BE2C (cell line): ENCODE data around the gene CCNY.

ENCODE experiments used
- DNase-seq: peaks from one replicate; pipeline ENCODE4 v3.0.0-alpha.2; 2020
- H3K27me3 ChIP-seq: fragments of 250-450 bp; sonication (Bioruptor Pico); 2 replicates; pipeline ENCODE4 v1.5.1; 2020; ENCODE audit warnings: mild to moderate bottlenecking
- H3K36me3 ChIP-seq: fragments of 250-450 bp; sonication (Bioruptor Pico); 2 replicates; pipeline ENCODE4 v1.5.1; 2020; ENCODE audit warnings: mild to moderate bottlenecking
- H3K4me1 ChIP-seq: fragments of 250-450 bp; sonication (Bioruptor Pico); 2 replicates; pipeline ENCODE4 v1.5.1; 2020
- H3K4me3 ChIP-seq: 2 replicates; pipeline ENCODE4 v1.5.1; 2011; ENCODE audit warnings: low read depth, low read length
- H3K9me3 ChIP-seq: fragments of 250-450 bp; sonication (Bioruptor Pico); 2 replicates; pipeline ENCODE4 v1.5.1; 2020
- TF ChIP-seq, protein P1 (sequence below): IDR thresholded peaks from 2 replicates; pipeline ENCODE4 v1.5.1; 2012; ENCODE audit warnings: mild to moderate bottlenecking, low read depth, low read length

Gene CCNY

DNA sequence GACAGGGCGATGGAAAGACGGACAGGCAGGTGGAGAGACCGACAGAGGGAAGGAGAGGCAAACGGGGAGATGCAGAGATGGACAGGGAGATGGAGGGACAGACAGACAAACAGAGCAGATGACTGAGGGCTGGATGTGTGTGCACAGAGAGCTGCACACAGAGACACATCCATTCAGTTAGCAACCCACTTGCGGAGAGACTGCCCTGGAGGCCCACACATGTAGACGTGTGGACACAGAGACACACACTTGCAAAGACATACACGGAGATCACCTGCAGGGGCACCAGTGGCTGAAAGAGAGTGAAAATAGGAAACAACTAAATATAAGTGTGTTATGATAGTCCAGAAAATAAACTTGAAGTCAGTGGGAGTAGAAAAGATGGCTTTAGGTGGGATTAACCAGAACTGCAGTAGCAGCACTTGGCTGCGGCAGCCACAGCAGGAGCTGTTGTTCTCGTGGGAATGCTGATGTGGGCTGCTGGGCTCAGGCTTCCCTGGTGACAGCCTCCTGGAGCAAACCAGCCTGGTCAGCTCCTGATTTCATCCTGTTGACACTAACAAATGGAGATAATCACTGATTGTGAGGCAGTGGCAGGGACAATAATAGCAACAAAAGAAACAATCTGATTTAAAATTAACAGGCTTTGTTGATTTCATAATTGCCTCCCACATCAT is 134.1 kb downstream of the CCNY start:
- H3K36me3 ChIP-seq = no peaks in the 10 kb centered on the region
- H3K27me3 ChIP-seq = no peaks in the 10 kb centered on the region
- no peaks in the 10 kb centered on the region for H3K9me3 ChIP-seq
- DNase-seq = peak; percentile 38
- TF ChIP-seq, protein P1, sequence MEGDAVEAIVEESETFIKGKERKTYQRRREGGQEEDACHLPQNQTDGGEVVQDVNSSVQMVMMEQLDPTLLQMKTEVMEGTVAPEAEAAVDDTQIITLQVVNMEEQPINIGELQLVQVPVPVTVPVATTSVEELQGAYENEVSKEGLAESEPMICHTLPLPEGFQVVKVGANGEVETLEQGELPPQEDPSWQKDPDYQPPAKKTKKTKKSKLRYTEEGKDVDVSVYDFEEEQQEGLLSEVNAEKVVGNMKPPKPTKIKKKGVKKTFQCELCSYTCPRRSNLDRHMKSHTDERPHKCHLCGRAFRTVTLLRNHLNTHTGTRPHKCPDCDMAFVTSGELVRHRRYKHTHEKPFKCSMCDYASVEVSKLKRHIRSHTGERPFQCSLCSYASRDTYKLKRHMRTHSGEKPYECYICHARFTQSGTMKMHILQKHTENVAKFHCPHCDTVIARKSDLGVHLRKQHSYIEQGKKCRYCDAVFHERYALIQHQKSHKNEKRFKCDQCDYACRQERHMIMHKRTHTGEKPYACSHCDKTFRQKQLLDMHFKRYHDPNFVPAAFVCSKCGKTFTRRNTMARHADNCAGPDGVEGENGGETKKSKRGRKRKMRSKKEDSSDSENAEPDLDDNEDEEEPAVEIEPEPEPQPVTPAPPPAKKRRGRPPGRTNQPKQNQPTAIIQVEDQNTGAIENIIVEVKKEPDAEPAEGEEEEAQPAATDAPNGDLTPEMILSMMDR = no peak
- H3K4me3 ChIP-seq = no peak overlapping the region
- 0 out of 2 replicates have a peak, but pooled peaks cover 2% of the 10 kb centered on the region for H3K4me1 ChIP-seq

DNA sequence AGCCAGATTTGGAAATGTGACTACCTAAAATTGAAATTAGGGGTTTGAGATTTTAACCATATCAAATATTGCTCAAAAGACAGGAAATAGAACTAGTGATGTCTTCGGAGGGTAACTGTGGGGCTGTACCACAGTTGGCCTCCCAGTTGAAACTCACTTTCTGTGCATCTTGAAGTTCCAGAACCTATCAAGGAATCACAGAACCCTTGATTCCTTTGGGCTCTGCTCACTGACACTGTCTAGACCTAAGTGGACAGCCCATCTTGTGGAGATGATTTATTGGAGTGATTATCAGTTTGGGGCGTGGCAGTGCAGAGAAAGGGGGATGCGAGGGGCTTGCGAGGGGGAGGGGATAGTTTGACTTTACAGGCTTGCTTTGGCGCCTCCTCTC is 134.6 kb downstream of the CCNY start:
- Histone ChIP-seq H3K4me1 (0 out of 2 replicates have a peak, but pooled peaks cover 2% of the 10 kb centered on the region), H3K9me3 (no peaks in the 10 kb centered on the region), H3K4me3 (no peak overlapping the region), H3K27me3 (no peaks in the 10 kb centered on the region), H3K36me3 (no peaks in the 10 kb centered on the region)
- TF ChIP-seq, protein P1 = no peak
- no peak for DNase-seq

DNA sequence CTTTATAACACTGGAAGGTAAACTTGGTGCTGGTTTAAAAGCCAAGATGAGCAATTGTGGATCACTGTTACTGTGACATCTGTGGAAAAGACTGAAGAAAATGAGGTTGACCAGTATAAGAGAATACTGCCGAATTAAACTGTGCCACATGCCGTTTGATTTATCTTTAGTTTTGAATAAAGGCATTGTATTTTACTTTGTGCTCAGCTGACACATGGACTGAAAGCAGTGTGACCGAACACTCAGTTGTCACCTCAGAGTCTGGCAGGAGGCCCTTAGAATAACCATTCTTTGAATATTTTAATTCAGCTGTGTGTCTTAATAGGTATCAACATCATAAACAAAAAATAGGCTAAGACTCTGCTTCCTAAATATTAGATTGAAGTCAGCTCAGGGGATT is 135.1 kb downstream of the CCNY start:
- DNase-seq = no peak
- Histone ChIP-seq H3K4me3 (no peak overlapping the region), H3K27me3 (no peaks in the 10 kb centered on the region), H3K36me3 (no peaks in the 10 kb centered on the region), H3K4me1 (0 out of 2 replicates have a peak, but pooled peaks cover 2% of the 10 kb centered on the region), H3K9me3 (no peaks in the 10 kb centered on the region)
- TF ChIP-seq, protein P1 = no peak

DNA sequence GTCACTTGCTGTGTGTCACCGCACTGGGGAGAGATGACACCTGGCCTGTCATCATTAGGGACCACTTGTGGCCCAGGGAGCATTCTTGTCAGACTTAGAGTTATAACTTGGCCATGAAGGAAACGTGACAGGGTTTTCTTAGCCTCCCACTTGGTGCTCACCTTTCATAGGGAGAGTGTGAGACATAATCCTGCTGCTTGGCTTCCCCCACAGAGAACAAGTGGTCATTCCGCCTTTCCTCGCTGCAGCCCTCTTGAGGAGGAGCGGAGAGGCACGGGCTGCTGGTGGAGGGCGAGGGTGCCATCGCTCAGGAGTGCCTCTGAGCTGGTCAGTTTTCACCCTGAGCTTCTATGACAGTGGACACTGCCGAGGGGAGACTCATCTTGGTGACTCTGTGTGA is 143.8 kb downstream of the CCNY start:
- no peak for DNase-seq
- TF ChIP-seq, protein P1 = peak; percentile 24; the same call in 1 of the 2 replicates
- Histone ChIP-seq H3K4me1 (no peaks in the 10 kb centered on the region), H3K27me3 (no peaks in the 10 kb centered on the region), H3K9me3 (no peaks in the 10 kb centered on the region), H3K4me3 (no peak overlapping the region), H3K36me3 (no peaks in the 10 kb centered on the region)

DNA sequence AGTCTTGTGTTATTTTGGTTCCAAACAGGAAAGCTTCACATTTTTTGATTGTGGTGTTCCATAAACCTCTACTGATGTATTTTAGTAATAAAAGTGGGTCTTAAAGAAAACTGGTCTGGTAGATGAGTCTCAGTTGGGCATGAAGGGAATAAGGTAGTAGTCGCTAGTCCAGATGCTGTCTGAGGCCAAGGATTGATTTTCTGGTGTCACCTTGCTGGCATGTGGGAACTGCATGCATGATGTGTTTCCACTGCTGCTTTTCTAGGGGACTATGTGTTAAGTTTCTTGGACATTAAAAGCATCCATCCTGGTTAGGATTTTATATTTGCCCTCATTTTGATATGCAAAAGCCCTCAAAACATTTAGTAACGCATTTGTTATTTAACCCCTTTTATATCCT is 145.1 kb downstream of the CCNY start:
- Histone ChIP-seq H3K36me3 (no peaks in the 10 kb centered on the region), H3K27me3 (no peaks in the 10 kb centered on the region), H3K4me3 (no peak overlapping the region), H3K9me3 (no peaks in the 10 kb centered on the region), H3K4me1 (no peaks in the 10 kb centered on the region)
- DNase-seq = no peak
- TF ChIP-seq, protein P1 = no peak

DNA sequence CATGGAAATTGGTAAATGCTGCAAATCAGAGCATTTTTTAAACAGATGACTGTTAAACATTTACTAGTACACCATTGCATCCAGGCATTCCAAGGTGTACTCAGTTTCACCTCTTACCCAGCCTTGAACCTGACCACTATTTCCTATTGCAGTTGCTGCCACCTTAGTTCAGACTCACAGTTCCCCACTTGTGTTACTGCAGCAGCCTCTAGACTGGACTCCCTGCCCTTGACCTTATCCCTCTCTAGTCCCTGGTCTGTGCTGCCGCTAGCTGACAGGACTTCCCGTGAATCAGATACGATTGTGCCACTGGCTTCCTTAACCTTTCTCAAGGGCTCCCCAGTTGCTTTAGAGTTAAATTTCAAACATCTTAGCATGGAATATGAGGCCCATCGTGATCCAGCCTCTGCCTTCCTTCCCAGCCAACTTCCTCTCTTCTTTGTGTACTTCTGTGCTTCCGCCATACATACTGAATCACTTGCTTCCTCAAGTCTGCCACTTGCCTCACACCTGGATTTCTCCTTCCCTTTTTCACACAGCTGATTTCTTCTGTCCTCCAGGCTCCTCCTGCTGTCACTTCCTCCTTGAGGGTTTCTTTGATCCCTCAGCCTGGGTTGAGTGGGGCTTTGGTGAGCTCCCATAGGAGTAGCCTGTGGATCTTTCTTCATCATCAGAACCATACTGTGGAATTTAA is 150.1 kb downstream of the CCNY start:
- Histone ChIP-seq H3K27me3 (no peaks in the 10 kb centered on the region), H3K4me1 (no peaks in the 10 kb centered on the region), H3K4me3 (no peak overlapping the region), H3K36me3 (no peaks in the 10 kb centered on the region), H3K9me3 (no peaks in the 10 kb centered on the region)
- DNase-seq = no peak
- TF ChIP-seq, protein P1 = no peak
